ENCODE data around the gene CDC42BPA.
"Not testable (repeated sequence)": the region's sequence is repeated elsewhere in the genome, so short reads cannot be mapped to it uniquely, and the experiment has no call there.

The CDC42BPA gene

GRCh38 chr1:227042292-227042691 lies 276.0 kb downstream of the CDC42BPA start:
- no peak for DNase-seq

- no peak for DNase-seq
Measured at GRCh38 chr1:227038401-227038800, 279.9 kb downstream of the CDC42BPA start.

GRCh38 chr1:227037121-227037520 lies 281.2 kb downstream of the CDC42BPA start:
- no peak for DNase-seq

- DNase-seq: no peak
Measured at GRCh38 chr1:227035316-227035715, 283.0 kb downstream of the CDC42BPA start.

GRCh38 chr1:227033880-227034279 lies 284.4 kb downstream of the CDC42BPA start:
- no peak for DNase-seq

GRCh38 chr1:227032396-227032795 lies 285.9 kb downstream of the CDC42BPA start:
- no peak for DNase-seq

- no peak for DNase-seq
Measured at GRCh38 chr1:227016990-227017389, 301.3 kb downstream of the CDC42BPA start.

DNA sequence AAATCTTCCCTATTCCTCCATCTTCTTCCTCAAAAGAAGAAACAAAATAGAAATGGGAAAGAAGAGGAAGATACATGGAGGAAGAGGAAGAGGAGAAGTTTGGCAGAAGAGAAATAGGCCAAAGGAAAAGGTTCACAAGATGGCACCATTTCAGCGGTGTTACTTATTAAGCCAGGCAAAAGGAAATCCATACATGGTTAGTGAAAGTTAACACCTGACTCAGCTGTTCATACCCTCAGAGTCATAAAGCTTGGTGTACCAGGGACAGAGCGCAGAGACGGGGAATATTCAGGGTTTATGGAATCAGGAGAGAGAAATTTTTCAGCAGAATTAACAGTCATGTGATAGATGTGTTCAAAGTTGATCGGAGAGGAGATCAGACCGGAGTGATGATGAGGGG lies 307.6 kb downstream of the CDC42BPA start:
- no peak for DNase-seq

DNA sequence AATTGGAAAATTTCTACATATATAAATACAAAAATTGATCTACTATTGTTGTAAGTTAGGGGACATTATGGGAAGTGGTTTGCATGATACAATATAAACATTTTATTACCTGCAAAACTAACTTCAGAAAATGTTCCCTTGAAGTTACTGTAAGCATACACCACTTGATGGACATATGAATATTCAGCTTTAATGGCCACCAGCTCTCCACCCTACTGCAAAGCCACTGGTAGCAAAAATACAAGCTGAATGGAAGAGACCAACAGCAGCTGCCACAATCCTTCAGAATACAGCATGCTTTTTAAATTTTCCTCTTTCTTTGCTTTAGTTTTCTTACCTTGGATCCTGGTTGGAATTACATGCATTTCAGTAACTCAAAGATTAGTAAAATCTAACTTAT lies 308.4 kb downstream of the CDC42BPA start:
- DNase-seq: no peak

- DNase-seq: no peak
Measured at GRCh38 chr1:227006226-227006796, 312.0 kb downstream of the CDC42BPA start.

DNA sequence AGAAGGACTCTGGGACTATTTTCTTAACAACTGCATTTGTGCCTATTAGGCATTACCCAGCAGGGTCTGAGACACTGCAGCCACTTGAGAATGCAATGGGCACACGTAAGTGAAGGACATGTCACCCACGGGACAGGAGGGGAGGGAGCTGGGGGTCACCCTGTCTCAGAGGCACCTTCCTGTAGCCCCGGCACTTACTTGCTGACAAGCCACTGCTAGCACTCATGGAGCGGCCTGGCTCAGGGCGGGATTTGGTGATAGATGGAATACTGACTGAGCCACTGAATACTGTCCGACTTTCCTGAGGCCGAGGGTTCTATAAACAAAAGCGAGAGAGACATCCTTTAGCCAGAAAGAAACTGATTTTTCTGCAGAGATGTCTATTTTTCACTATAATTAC lies 313.5 kb downstream of the CDC42BPA start:
- DNase-seq: no peak

DNA sequence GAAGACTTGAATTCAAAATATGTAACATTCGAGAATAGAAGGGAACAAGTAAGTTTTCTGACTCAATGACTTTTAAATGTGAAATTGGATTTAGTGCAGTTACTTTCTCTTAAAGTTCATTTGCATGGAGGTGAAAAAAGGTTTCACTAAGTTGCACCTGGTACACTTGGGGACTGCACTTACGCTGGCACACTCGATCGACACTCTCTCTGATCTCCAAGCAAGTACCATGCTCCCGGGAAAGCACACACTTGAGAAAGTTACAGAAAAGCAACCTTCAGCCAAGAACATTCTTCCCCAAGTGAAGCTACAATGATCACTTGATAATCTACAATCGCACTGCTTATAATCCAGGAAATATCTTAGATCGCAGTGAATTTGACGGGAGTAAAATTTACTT lies 315.1 kb downstream of the CDC42BPA start:
- DNase-seq: no peak

DNA sequence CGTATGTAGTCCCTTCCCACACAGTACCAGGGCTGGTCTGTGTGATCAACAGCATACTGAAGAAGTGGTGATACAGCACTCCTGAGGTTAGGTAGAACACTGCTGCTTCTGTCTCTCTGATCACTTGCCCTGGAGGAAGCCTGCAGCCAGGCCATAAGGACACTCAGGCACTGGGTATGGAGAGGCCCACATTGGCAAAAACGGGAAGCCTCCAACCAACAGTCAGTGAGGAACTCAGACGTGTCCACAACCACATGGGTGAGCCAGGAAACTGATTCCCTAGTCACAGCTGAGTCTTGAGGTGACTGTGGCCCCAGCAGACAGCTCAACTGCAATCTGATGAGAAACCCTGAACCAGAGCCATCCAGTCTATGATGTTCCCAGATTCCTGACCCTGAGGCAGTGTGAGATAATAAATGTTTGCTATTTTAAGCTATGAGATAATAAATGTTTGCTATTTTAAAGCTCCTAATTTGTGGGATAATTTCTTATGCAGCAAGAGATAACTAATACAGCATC lies 315.7 kb downstream of the CDC42BPA start:
- DNase-seq: no peak

DNA sequence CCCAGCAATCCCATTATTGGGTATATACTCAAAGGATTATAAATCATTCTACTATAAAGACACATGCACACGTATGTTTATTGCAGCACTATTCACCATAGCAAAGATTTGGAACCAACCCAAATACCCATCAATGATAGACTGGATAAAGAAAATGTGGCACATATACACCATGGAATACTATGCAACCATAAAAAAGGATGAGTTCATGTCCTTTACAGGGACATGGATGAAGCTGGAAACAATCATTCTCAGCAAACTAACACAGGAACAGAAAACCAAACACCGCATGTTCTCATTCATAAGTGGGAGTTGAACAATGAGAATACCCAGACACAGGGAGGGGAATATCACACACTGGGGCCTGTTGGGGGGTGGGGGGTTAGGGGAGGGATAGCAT lies 318.7 kb downstream of the CDC42BPA start:
- not testable (repeated sequence) for DNase-seq

GRCh38 chr1:226995365-226996332 lies 322.6 kb downstream of the CDC42BPA start:
- DNase-seq: no peak

DNA sequence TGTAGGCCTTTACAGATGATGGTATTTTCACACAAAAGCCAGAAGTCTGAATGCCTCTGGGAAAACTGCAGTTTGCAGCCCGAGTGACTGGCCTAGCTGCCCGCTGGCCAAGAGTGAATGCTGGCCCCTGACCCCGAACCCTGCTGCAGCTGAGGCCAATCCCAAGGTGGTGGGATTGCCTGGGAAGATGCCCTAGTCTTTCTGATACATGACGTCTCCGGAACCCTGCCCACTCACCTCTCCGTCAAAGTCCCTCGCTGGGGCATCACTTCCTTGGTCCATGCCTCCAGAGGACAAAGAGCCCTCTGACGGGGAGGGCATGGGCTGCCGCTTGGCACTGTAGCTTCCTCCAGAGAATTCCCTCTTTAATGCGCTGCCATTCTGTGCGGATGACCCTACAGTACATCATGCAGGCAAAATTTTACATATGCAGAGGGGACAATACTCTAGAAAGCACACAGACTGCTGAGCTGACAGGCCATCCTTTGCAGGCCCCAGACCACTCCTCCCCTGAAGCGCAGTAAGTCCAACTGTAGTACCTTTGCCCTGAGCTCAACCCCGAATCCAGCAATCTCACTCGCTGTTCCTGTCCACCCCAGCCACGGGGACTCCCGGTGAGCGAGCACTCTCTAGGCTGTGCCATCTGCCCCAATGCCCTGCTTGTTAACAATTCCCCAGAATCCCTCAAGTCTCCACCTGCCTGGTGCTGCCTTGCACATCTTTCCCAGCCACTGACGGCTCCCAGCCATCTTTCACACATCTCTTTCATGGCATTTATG lies 323.5 kb downstream of the CDC42BPA start:
- DNase-seq: no peak

DNA sequence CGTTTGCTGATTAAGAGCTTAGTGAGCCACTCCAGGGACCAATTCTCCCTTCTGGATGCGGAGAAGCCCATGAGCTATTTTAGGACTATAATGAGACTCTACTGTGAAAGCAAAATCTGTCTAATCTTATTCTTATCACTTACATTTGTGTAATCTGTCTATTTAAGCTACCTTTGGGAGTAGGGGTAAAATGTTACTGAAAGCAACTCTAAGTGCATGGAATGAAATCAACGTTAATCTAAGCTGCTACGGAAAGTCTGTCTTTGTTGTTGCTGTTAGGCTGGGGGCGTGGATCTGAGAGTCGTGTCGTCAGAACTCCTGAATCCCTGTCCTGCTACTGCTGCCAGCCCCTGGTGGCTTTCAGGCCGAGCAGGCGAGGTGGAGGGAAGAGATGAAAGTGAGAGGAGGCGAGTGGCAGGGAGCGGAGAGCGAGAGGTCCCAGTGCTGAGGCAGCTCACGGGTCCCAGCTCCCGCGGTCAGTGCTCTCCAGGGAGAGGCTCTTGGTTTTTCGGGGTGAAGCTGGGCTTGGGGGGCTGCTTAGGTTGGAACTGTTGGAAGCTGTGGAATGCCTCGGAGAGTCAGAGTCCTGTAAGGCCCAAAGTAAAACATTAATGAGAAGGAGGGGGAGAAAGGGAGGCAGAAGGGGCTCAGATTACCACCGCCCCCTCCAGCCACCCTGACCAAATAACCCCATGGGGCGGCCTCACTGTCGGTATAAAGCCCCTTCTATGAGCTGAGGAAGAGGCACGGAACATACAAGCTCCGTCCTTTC lies 324.3 kb downstream of the CDC42BPA start:
- no peak for DNase-seq

GRCh38 chr1:226991920-226992319 lies 326.4 kb downstream of the CDC42BPA start:
- DNase-seq: no peak

DNA sequence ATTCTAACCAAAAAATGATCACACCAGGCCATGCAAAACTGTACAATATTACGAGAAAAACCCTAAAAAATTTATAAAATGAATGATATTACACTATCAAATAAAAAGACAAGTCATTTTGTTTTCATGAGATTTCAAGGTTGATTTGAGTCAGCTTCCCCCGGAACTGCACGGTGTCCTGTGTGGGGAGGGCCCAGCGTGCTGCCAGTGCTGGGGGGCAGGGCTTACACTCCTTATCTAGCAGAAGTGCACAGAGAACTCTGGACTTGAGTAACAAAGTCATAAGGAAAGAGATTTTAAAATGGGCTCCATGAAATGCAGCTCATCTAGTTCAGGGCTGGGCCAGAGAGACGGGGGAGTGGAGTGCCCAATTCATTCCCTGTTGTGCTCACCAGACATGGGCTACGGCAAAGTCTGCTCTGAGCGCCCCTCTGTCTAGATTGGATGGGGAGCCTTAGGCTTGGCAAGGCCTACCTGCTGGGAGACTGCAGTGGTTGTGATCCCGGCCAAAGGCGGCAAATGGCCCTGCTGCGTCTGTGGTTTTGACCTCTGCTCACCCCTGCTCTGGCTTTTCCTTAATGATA lies 328.1 kb downstream of the CDC42BPA start:
- peak; percentile 10 for DNase-seq

GRCh38 chr1:226989085-226989920 lies 329.0 kb downstream of the CDC42BPA start:
- DNase-seq: no peak

- no peak for DNase-seq
Measured at GRCh38 chr1:226988334-226988666, 330.0 kb downstream of the CDC42BPA start.
